ENCODE data around the gene COQ4.

- TF ChIP-seq CTCF (IDR thresholded peaks at IDR 0.05; ENCODE audit: borderline replicate concordance, extremely low read depth, low read length, poor library complexity, severe bottlenecking) (no peak), EZH2 (IDR thresholded peaks at IDR 0.05; ENCODE audit: borderline replicate concordance, low read depth, low read length, severe bottlenecking) (no peak)
Observed at GRCh38 chr9:128370367-128370751, 47.7 kb downstream of the COQ4 start.
